GM23338 (cell line): ENCODE data around the gene CCNK. TPM values are rescaled to one million over a fixed set of nuclear protein-coding genes. Genes with fewer than 3 reads are reported as not detected.
A peak's percentile ranks its signal among the peaks of the same experiment; 100 is the strongest.

Experiments
- ATAC-seq: fragments of 200-7000 bp; cut with Tn5 transposase; 3 replicates; pipeline ENCODE4 v1.9.1; 2020
- DNase-seq: peaks from one replicate; pipeline ENCODE4 v3.0.0-alpha.2; 2015; ENCODE audit warnings: low spot score
- H2AFZ ChIP-seq: fragments of 200-600 bp; sonication (generic); 2 replicates; pipeline ENCODE4 v1.8.0; 2016; ENCODE audit warnings: antibody characterized with exemption, mild to moderate bottlenecking, moderate library complexity
- H3F3A ChIP-seq: fragments of 200-600 bp; sonication (generic); replicated peaks from 2 replicates; pipeline ENCODE4 v1.8.0; 2017; ENCODE audit warnings: antibody characterized with exemption, mixed run types, low read depth
- H3K27ac ChIP-seq: fragments of 200-600 bp; sonication (generic); 2 replicates; pipeline ENCODE4 v1.6.1; 2016; ENCODE audit warnings: low read depth
- H3K27me3 ChIP-seq: fragments of 200-600 bp; sonication (generic); 2 replicates; pipeline ENCODE4 v1.8.0; 2016; ENCODE audit warnings: mild to moderate bottlenecking, mixed run types, moderate library complexity; ENCODE audit not compliant: insufficient read depth
- H3K36me3 ChIP-seq: fragments of 200-600 bp; sonication (generic); 2 replicates; pipeline ENCODE4 v1.8.0; 2016; ENCODE audit warnings: mild to moderate bottlenecking; ENCODE audit not compliant: insufficient read depth
- H3K4me1 ChIP-seq: fragments of 200-600 bp; sonication (generic); 2 replicates; pipeline ENCODE4 v1.8.0; 2016; ENCODE audit warnings: mild to moderate bottlenecking, moderate library complexity; ENCODE audit not compliant: insufficient read depth
- H3K4me2 ChIP-seq: fragments of 200-600 bp; sonication (generic); 2 replicates; pipeline ENCODE4 v1.7.1; 2017; ENCODE audit warnings: mixed run types
- H3K4me3 ChIP-seq: fragments of 200-600 bp; sonication (generic); 2 replicates; pipeline ENCODE4 v1.6.1; 2016; ENCODE audit warnings: mixed run types
- H3K79me2 ChIP-seq: fragments of 200-600 bp; sonication (generic); replicated peaks from 2 replicates; pipeline ENCODE4 v1.8.0; 2017; ENCODE audit warnings: mild to moderate bottlenecking; ENCODE audit not compliant: insufficient read depth
- H3K9me2 ChIP-seq: fragments of 200-600 bp; sonication (generic); 2 replicates; pipeline ENCODE4 v1.8.0; 2017; ENCODE audit not compliant: insufficient read depth
- H4K20me1 ChIP-seq: fragments of 200-600 bp; sonication (generic); replicated peaks from 2 replicates; pipeline ENCODE4 v1.8.0; 2017; ENCODE audit warnings: mild to moderate bottlenecking; ENCODE audit not compliant: insufficient read depth
- H3K27ac Mint-ChIP-seq: 2 replicates; pipeline ENCODE4 v1.8.0; 2020; ENCODE audit warnings: inconsistent platforms, mild to moderate bottlenecking, moderate library complexity, mixed read lengths
- H3K27me3 Mint-ChIP-seq: 3 replicates; pipeline ENCODE4 v1.8.0; 2022; ENCODE audit warnings: low read depth, mild to moderate bottlenecking, moderate library complexity, mixed read lengths, inconsistent platforms; ENCODE audit not compliant: insufficient read depth, poor library complexity
- H3K36me3 Mint-ChIP-seq: 3 replicates; pipeline ENCODE4 v1.8.0; 2021; ENCODE audit warnings: low read depth, mild to moderate bottlenecking, inconsistent platforms, moderate library complexity, mixed read lengths
- H3K4me1 Mint-ChIP-seq: 3 replicates; pipeline ENCODE4 v1.8.0; 2020; ENCODE audit warnings: mild to moderate bottlenecking, inconsistent platforms, mixed read lengths
- H3K4me3 Mint-ChIP-seq: 3 replicates; pipeline ENCODE4 v1.8.0; 2021; ENCODE audit warnings: moderate library complexity, mild to moderate bottlenecking, inconsistent platforms, mixed read lengths
- H3K9me3 Mint-ChIP-seq: 3 replicates; pipeline ENCODE4 v1.8.0; 2020; ENCODE audit warnings: moderate library complexity, mild to moderate bottlenecking, inconsistent platforms, mixed read lengths
- CREB1 ChIP-seq: fragments of 250-450 bp; sonication (Bioruptor Pico); IDR thresholded peaks from 2 replicates; pipeline ENCODE4 v1.5.0; 2020; ENCODE audit warnings: low read depth, mild to moderate bottlenecking, moderate library complexity
- CTCF ChIP-seq, 2 experiments: fragments of 200-600 bp in 1 of 2; sonication (generic) in 1 of 2; conservative IDR thresholded peaks; 2 replicates each; pipeline versions ENCODE4 v1.5.1 to v1.6.1; 2016 to 2017; ENCODE audit warnings: antibody characterized with exemption in 2 of 2, low read depth in 2 of 2, mild to moderate bottlenecking in 2 of 2, moderate library complexity in 1 of 2
- ETS1 ChIP-seq: IDR thresholded peaks from 2 replicates; pipeline ENCODE4 v1.6.1; 2016; ENCODE audit warnings: antibody characterized with exemption
- EZH2 ChIP-seq: fragments of 200-600 bp; sonication (generic); IDR thresholded peaks from one replicate; pipeline ENCODE4 v1.8.0; 2017; ENCODE audit warnings: antibody characterized with exemption, mild to moderate bottlenecking, low read depth; ENCODE audit not compliant: unreplicated experiment
- EZH2phosphoT487 ChIP-seq: fragments of 200-600 bp; sonication (generic); IDR thresholded peaks from one replicate; pipeline ENCODE4 v1.8.1; 2018; ENCODE audit warnings: antibody characterized with exemption; ENCODE audit not compliant: unreplicated experiment
- JUNB ChIP-seq: IDR thresholded peaks from one replicate; pipeline ENCODE4 v1.6.1; 2016; ENCODE audit warnings: antibody characterized with exemption; ENCODE audit not compliant: unreplicated experiment
- NANOG ChIP-seq: IDR thresholded peaks from 2 replicates; pipeline ENCODE4 v1.6.1; 2016; ENCODE audit warnings: antibody characterized with exemption, borderline replicate concordance
- POLR2AphosphoS5 ChIP-seq: IDR thresholded peaks from 2 replicates; pipeline ENCODE4 v1.6.1; 2016; ENCODE audit warnings: antibody characterized with exemption, low read depth
- STAT1 ChIP-seq: IDR thresholded peaks from one replicate; pipeline ENCODE4 v1.6.1; 2016; ENCODE audit warnings: antibody characterized with exemption; ENCODE audit not compliant: unreplicated experiment
- ZNF114 ChIP-seq: fragments of 250-450 bp; sonication (Bioruptor Pico); IDR thresholded peaks from 2 replicates; pipeline ENCODE4 v1.5.0; 2020; ENCODE audit warnings: mild to moderate bottlenecking, moderate library complexity
- ZNF331 ChIP-seq: fragments of 250-450 bp; sonication (Bioruptor Pico); IDR thresholded peaks from 2 replicates; pipeline ENCODE4 v1.5.0; 2020; ENCODE audit warnings: low read depth, mild to moderate bottlenecking, moderate library complexity
- polyA plus RNA-seq: library from polyadenylated mRNA; unstranded; fragments of >200 nt; fragmentation: Nextera tagmentation; extraction: Ambion mirVana; gene quantifications from 2 replicates; pipeline ENCODE4 v1.2.1, GENCODE V29; 2016
- total RNA-seq: library from RNA; depleted of rRNA; stranded (reverse); fragments of >200 nt; shearing (Covaris generic); gene quantifications from 2 replicates; pipeline ENCODE4 v1.2.3, GENCODE V29; 2014
- TF ChIP-seq, protein P1 (sequence below): IDR thresholded peaks from one replicate; pipeline ENCODE4 v1.6.1; 2018; ENCODE audit warnings: antibody characterized with exemption; ENCODE audit not compliant: unreplicated experiment

CCNK gene
- total and polyA plus RNA-seq, 2 experiments from 2014 or later, result 54.0 to 60.6 TPM

DNA sequence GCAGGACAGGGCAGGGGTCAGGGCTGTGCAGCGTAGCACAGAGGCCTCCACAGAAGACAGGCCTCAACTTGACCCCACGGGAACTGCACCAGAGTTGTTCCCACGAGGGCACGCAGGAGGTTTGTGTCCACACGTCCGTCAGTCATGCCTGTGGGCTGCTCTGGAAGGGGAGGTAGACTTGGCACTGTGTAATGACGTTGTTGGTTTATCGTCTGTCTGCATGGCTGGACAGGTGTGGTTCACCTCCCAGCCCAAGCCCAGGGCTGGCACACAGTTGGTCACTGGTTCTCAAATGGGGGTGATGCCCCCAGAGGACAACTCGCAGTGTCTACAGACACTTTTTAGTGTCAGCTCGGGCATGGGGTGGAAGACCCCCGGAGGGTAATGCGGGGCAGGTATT is 45.8 kb downstream of the CCNK start:
- H3K27me3 Mint-ChIP-seq, result peaks cover 15% of the 10 kb centered on the region
- Histone ChIP-seq H3K4me1 (peaks cover 48% of the 10 kb centered on the region), H3K27ac (no peak overlapping the region), H3K27me3 (no peaks in the 10 kb centered on the region), H3K79me2 (no peaks in the 10 kb centered on the region; the same call in 1 of the 2 replicates), H4K20me1 (no peaks in the 10 kb centered on the region), H3K4me3 (no peak overlapping the region), H3K9me2 (no peaks in the 10 kb centered on the region), H3K4me2 (no peak overlapping the region), H2AFZ (no peak overlapping the region), H3F3A (0 out of 2 replicates have a peak, but pooled peaks cover 10% of the 10 kb centered on the region), H3K36me3 (no peaks in the 10 kb centered on the region)
- no peaks in the 10 kb centered on the region for H3K36me3 Mint-ChIP-seq
- peaks cover 57% of the 10 kb centered on the region for H3K4me1 Mint-ChIP-seq
- DNase-seq (no peak), ATAC-seq (no peak)
- TF ChIP-seq EZH2 (no peak), JUNB (no peak), EZH2phosphoT487 (no peak), ZNF114 (CRISPR knock-in tag) (no peak), STAT1 (no peak), POLR2AphosphoS5 (no peak), ZNF331 (CRISPR knock-in tag) (no peak)
- TF ChIP-seq, protein P1, sequence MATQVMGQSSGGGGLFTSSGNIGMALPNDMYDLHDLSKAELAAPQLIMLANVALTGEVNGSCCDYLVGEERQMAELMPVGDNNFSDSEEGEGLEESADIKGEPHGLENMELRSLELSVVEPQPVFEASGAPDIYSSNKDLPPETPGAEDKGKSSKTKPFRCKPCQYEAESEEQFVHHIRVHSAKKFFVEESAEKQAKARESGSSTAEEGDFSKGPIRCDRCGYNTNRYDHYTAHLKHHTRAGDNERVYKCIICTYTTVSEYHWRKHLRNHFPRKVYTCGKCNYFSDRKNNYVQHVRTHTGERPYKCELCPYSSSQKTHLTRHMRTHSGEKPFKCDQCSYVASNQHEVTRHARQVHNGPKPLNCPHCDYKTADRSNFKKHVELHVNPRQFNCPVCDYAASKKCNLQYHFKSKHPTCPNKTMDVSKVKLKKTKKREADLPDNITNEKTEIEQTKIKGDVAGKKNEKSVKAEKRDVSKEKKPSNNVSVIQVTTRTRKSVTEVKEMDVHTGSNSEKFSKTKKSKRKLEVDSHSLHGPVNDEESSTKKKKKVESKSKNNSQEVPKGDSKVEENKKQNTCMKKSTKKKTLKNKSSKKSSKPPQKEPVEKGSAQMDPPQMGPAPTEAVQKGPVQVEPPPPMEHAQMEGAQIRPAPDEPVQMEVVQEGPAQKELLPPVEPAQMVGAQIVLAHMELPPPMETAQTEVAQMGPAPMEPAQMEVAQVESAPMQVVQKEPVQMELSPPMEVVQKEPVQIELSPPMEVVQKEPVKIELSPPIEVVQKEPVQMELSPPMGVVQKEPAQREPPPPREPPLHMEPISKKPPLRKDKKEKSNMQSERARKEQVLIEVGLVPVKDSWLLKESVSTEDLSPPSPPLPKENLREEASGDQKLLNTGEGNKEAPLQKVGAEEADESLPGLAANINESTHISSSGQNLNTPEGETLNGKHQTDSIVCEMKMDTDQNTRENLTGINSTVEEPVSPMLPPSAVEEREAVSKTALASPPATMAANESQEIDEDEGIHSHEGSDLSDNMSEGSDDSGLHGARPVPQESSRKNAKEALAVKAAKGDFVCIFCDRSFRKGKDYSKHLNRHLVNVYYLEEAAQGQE, result no peak
- H3K27ac Mint-ChIP-seq, result peak overlapping the region; percentile 66
- no peak overlapping the region for H3K4me3 Mint-ChIP-seq
- H3K9me3 Mint-ChIP-seq, result no peaks in the 10 kb centered on the region

GRCh38 chr14:99527427-99528076 is 46.3 kb downstream of the CCNK start:
- Mint-ChIP-seq H3K9me3 (no peaks in the 10 kb centered on the region), H3K36me3 (no peaks in the 10 kb centered on the region), H3K27ac (peak overlapping the region; percentile 66), H3K27me3 (peaks cover 12% of the 10 kb centered on the region), H3K4me3 (no peak overlapping the region), H3K4me1 (peaks cover 53% of the 10 kb centered on the region)
- Histone ChIP-seq H3K4me1 (peaks cover 48% of the 10 kb centered on the region), H3K27me3 (no peaks in the 10 kb centered on the region), H3K36me3 (no peaks in the 10 kb centered on the region), H3F3A (0 out of 2 replicates have a peak, but pooled peaks cover 10% of the 10 kb centered on the region), H2AFZ (no peak overlapping the region), H3K9me2 (no peaks in the 10 kb centered on the region), H4K20me1 (no peaks in the 10 kb centered on the region), H3K27ac (no peak overlapping the region), H3K4me3 (no peak overlapping the region), H3K4me2 (no peak overlapping the region), H3K79me2 (no peaks in the 10 kb centered on the region; the same call in 1 of the 2 replicates)
- ATAC-seq (no peak), DNase-seq (no peak)
- TF ChIP-seq STAT1 (no peak), CTCF (conservative IDR thresholded peaks at IDR 0.05; ENCODE audit: low read depth in 2 of 2) (no peak), NANOG (no peak), EZH2 (no peak), ZNF114 (CRISPR knock-in tag) (no peak), POLR2AphosphoS5 (no peak), JUNB (no peak), ETS1 (no peak), ZNF331 (CRISPR knock-in tag) (no peak), EZH2phosphoT487 (no peak), CREB1 (no peak)
- TF ChIP-seq, protein P1, result no peak
